B cell (primary cell): ENCODE data around the gene KLHDC8B. TPM values are rescaled to one million over a fixed set of nuclear protein-coding genes. Genes with fewer than 3 reads are reported as not detected.

Source experiments
- ATAC-seq: fragments of 200-7000 bp; cut with Tn5 transposase; one replicate; pipeline ENCODE4 v1.10.0; 2021; ENCODE audit warnings: low read depth, mild to moderate bottlenecking, moderate number of reproducible peaks, moderate library complexity
- CTCF ChIA-PET: fragments of 350-600 bp; sonication (Branson Sonifier 250); formaldehyde crosslinking; loops from one replicate; lab custom pipeline; 2021; ENCODE audit warnings: antibody characterized with exemption, inconsistent platforms; lab: Charles Lee
- POLR2A ChIA-PET: fragments of 350-600 bp; sonication (Branson Sonifier 250); formaldehyde crosslinking; loops from one replicate; lab custom pipeline; 2021; ENCODE audit warnings: antibody characterized with exemption; lab: Charles Lee
- DNase-seq: peaks from one replicate; pipeline ENCODE4 v3.0.0; 2013
- H2AFZ ChIP-seq: 2 replicates; pipeline ENCODE4 v1.6.1; 2012; ENCODE audit warnings: mild to moderate bottlenecking, low read depth, low read length; ENCODE audit not compliant: insufficient read depth, poor library complexity, severe bottlenecking
- H3K27ac ChIP-seq, 2 donors: 1 replicate in 1 of 2; 2 replicates in 1 of 2; pipeline ENCODE4 v1.5.1; 2012 to 2013; ENCODE audit warnings: low read length in 2 of 2, mild to moderate bottlenecking in 2 of 2, moderate library complexity in 1 of 2
- H3K27me3 ChIP-seq, 4 experiments: fragments of 200-600 bp in 1 of 4; sonication (generic) in 1 of 4; replicated peaks in 1 of 4; 1 replicate in 2 of 4; 2 replicates in 2 of 4; pipeline versions ENCODE4 v1.6.1 to v1.7.0; 2013 to 2016; ENCODE audit warnings: low read length in 3 of 4, mild to moderate bottlenecking in 2 of 4, mixed read lengths in 1 of 4, moderate library complexity in 1 of 4; ENCODE audit not compliant: insufficient read depth in 4 of 4, control insufficient read depth in 3 of 4; ENCODE audit errors: control extremely low read depth in 1 of 4
- H3K36me3 ChIP-seq, 2 experiments: replicated peaks in 1 of 2; 1 replicate in 1 of 2; 2 replicates in 1 of 2; pipeline versions ENCODE4 v1.6.1 to v1.7.1; 2013; ENCODE audit warnings: low read length in 1 of 2; ENCODE audit not compliant: insufficient read depth in 2 of 2, control insufficient read depth in 1 of 2; ENCODE audit errors: control extremely low read depth in 1 of 2, extremely low read depth in 1 of 2
- H3K4me1 ChIP-seq, 2 donors: fragments of 200-600 bp in 1 of 2; sonication (generic) in 1 of 2; 1 replicate in 1 of 2; 2 replicates in 1 of 2; pipeline versions ENCODE4 v1.5.1 to v1.6.1; 2013 to 2017; ENCODE audit warnings: low read length in 2 of 2; ENCODE audit not compliant: control insufficient read depth in 2 of 2, insufficient read depth in 2 of 2
- H3K4me2 ChIP-seq: replicated peaks from 2 replicates; pipeline ENCODE3; 2012; ENCODE audit warnings: mild to moderate bottlenecking, low read depth, low read length; ENCODE audit not compliant: poor library complexity, severe bottlenecking
- H3K4me3 ChIP-seq, 5 experiments: fragments of 200-600 bp in 1 of 5; sonication (generic) in 1 of 5; 1 replicate in 3 of 5; 2 replicates in 2 of 5; pipeline versions ENCODE4 v1.5.1 to v1.7.0; 2011 to 2016; ENCODE audit warnings: low read length in 4 of 5, mild to moderate bottlenecking in 4 of 5, low read depth in 2 of 5, control low read depth in 1 of 5, moderate library complexity in 1 of 5; ENCODE audit not compliant: insufficient read depth in 1 of 5; ENCODE audit errors: control extremely low read depth in 1 of 5, extremely low read depth in 1 of 5
- H3K79me2 ChIP-seq: fragments of 200-600 bp; sonication (generic); one replicate; pipeline ENCODE4 v1.6.0; 2016; ENCODE audit warnings: low read length; ENCODE audit not compliant: control insufficient read depth, insufficient read depth
- H3K9ac ChIP-seq: fragments of 200-600 bp; sonication (generic); 2 replicates; pipeline ENCODE4 v1.6.1; 2017; ENCODE audit warnings: mild to moderate bottlenecking, low read length, moderate library complexity
- H3K9me3 ChIP-seq, 3 donors: one replicate each; pipeline versions ENCODE4 v1.6.1 to v1.7.1; 2013; ENCODE audit warnings: low read length in 2 of 3; ENCODE audit not compliant: control insufficient read depth in 2 of 3, insufficient read depth in 1 of 3; ENCODE audit errors: control extremely low read depth in 1 of 3
- H4K20me1 ChIP-seq: 2 replicates; pipeline ENCODE4 v1.6.0; 2012; ENCODE audit warnings: mild to moderate bottlenecking, low read length; ENCODE audit not compliant: insufficient read depth, control insufficient read depth, poor library complexity, severe bottlenecking
- H3K27ac Mint-ChIP-seq: one replicate; pipeline ENCODE4 v1.8.0; 2021; ENCODE audit warnings: mixed read lengths
- H3K27me3 Mint-ChIP-seq: one replicate; pipeline ENCODE4 v1.8.0; 2021; ENCODE audit warnings: mixed read lengths
- H3K4me1 Mint-ChIP-seq: one replicate; pipeline ENCODE4 v1.8.0; 2021; ENCODE audit warnings: mixed read lengths
- H3K4me3 Mint-ChIP-seq: one replicate; pipeline ENCODE4 v1.8.0; 2021; ENCODE audit warnings: mixed read lengths
- H3K9me3 Mint-ChIP-seq: one replicate; pipeline ENCODE4 v1.8.0; 2022; ENCODE audit warnings: mixed read lengths; ENCODE audit not compliant: insufficient read depth
- EZH2 ChIP-seq: IDR thresholded peaks from 2 replicates; pipeline ENCODE4 v1.6.1; 2012; ENCODE audit warnings: borderline replicate concordance, low read depth, mild to moderate bottlenecking, moderate library complexity, low read length; ENCODE audit not compliant: insufficient read depth, poor library complexity, severe bottlenecking
- WGBS: methylation state at CpG from one replicate; pipeline ENCODE4 v1.1.5; 2013; ENCODE audit warnings: missing lambda C conversion rate; ENCODE audit not compliant: insufficient coverage; 5-methylcytosine and 5-hydroxymethylcytosine counted together
- intact Hi-C: fragments of 100-400 bp; cut with micrococcal nuclease; formaldehyde crosslinking; loops from one replicate; pipeline ENCODE4 v1.10.0; 2022
- polyA plus RNA-seq: library from polyadenylated mRNA; depleted of rRNA; stranded (reverse); fragments of >200 nt; gene quantifications from 2 replicates; pipeline ENCODE4 v1.2.3, GENCODE V29; 2012
- total RNA-seq, 2 donors: library from RNA; stranded (reverse); fragments of 120-200 nt in 1 of 2; gene quantifications; 1 replicate in 1 of 2; 2 replicates in 1 of 2; pipeline versions ENCODE4 v1.2.3 to v1.2.4, GENCODE V29; 2013 to 2022
- TF ChIP-seq, protein P1 (sequence below): fragments of 200-600 bp; IDR thresholded peaks from one replicate; pipeline ENCODE4 v1.8.0; 2022; ENCODE audit warnings: antibody characterized with exemption, mild to moderate bottlenecking

KLHDC8B gene
- total and polyA plus RNA-seq, 2 donors (not counting 1 experiment from before 2014, with no cell fraction given) = 0.43 to 3.6 TPM

- Mint-ChIP-seq H3K27ac (no peak overlapping the region), H3K4me3 (no peak overlapping the region)
- CTCF ChIA-PET = no interaction called here
These were observed 23.2 kb upstream of the KLHDC8B start for GRCh38 chr3:49148159-49148558.

DNA sequence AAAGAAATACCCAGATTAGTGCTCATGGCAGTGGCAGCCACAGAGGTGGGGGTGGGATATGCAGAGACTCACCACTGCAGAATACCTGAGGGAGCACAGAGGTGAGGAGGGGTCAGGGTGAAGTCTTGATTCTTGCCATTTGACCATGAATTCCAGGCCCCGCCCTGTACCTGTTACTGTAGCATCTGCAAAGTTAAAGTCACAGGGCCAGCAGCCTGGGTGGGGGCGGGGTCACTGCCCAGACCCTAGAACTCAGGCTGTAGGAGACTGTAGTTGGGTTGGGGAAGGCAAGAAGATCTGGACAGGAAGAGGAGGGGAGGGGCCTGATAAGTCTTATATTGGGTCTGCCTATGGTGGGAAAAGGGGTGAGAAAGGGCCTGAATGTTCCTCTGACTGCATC lies 19.8 kb upstream of the KLHDC8B start:
- Histone ChIP-seq H4K20me1 (no peaks in the 10 kb centered on the region), H3K4me3 (no peak overlapping the region), H3K27me3 (no peaks in the 10 kb centered on the region), H2AFZ (no peak overlapping the region), H3K4me2 (no peak overlapping the region), H3K9ac (no peak overlapping the region), H3K4me1 (no peaks in the 10 kb centered on the region), H3K79me2 (no peaks in the 10 kb centered on the region), H3K27ac (no peak overlapping the region), H3K9me3 (no peaks in the 10 kb centered on the region), H3K36me3 (no peaks in the 10 kb centered on the region)
- DNase-seq (no peak), ATAC-seq (no peak)
- Mint-ChIP-seq H3K27me3 (no peaks in the 10 kb centered on the region), H3K4me3 (no peak overlapping the region), H3K4me1 (no peaks in the 10 kb centered on the region), H3K9me3 (no peaks in the 10 kb centered on the region), H3K27ac (no peak overlapping the region)
- TF ChIP-seq, protein P1, sequence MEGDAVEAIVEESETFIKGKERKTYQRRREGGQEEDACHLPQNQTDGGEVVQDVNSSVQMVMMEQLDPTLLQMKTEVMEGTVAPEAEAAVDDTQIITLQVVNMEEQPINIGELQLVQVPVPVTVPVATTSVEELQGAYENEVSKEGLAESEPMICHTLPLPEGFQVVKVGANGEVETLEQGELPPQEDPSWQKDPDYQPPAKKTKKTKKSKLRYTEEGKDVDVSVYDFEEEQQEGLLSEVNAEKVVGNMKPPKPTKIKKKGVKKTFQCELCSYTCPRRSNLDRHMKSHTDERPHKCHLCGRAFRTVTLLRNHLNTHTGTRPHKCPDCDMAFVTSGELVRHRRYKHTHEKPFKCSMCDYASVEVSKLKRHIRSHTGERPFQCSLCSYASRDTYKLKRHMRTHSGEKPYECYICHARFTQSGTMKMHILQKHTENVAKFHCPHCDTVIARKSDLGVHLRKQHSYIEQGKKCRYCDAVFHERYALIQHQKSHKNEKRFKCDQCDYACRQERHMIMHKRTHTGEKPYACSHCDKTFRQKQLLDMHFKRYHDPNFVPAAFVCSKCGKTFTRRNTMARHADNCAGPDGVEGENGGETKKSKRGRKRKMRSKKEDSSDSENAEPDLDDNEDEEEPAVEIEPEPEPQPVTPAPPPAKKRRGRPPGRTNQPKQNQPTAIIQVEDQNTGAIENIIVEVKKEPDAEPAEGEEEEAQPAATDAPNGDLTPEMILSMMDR = no peak
- no peak for TF ChIP-seq EZH2
- intact Hi-C loops = no loop called here
- ChIA-PET POLR2A (no interaction called here), CTCF (no interaction called here)
- 97% methylated on average over 2 of the region's 2 CpGs for WGBS

More at GRCh38 chr3:49148159-49148558, 23.2 kb upstream of the KLHDC8B start:
- H3K36me3 ChIP-seq = no peaks in the 10 kb centered on the region
- no peak overlapping the region for H2AFZ ChIP-seq
- H3K9ac ChIP-seq = no peak overlapping the region
- no peak for DNase-seq
- H3K4me3 ChIP-seq = no peak overlapping the region
- WGBS = 100% methylated on average over 1 of the region's 5 CpGs
- no peak overlapping the region for H3K27ac ChIP-seq
- POLR2A ChIA-PET = no interaction called here
- ATAC-seq = no peak
- Mint-ChIP-seq H3K27me3 (no peaks in the 10 kb centered on the region), H3K4me1 (no peaks in the 10 kb centered on the region), H3K9me3 (no peaks in the 10 kb centered on the region)
- no peak overlapping the region for H3K4me2 ChIP-seq
- intact Hi-C loops = no loop called here
- H3K9me3 ChIP-seq = peaks cover 0 to 3% (median 0%) of the 10 kb centered on the region in 3 donors
- H4K20me1 ChIP-seq = no peaks in the 10 kb centered on the region
- H3K27me3 ChIP-seq = no peaks in the 10 kb centered on the region
- no peak for TF ChIP-seq EZH2
- TF ChIP-seq, protein P1 = no peak
- H3K4me1 ChIP-seq = no peaks in the 10 kb centered on the region
- no peaks in the 10 kb centered on the region for H3K79me2 ChIP-seq
